NT2/D1 (cell line): ENCODE measurements around the gene DCTPP1.
A peak's percentile ranks its signal among the peaks of the same experiment; 100 is the strongest.

Source experiments
- DNase-seq: peaks from one replicate; pipeline ENCODE4 v3.0.0-alpha.2; 2011; ENCODE audit warnings: low read depth, low spot score
- H3K27me3 ChIP-seq: 2 replicates; pipeline ENCODE4 v1.6.0; 2011; ENCODE audit warnings: mild to moderate bottlenecking; ENCODE audit not compliant: insufficient read length, insufficient read depth
- H3K36me3 ChIP-seq: 2 replicates; pipeline ENCODE4 v1.6.1; 2011; ENCODE audit warnings: mild to moderate bottlenecking, low read length, mixed read lengths; ENCODE audit not compliant: insufficient read depth, insufficient read length
- H3K4me1 ChIP-seq: 2 replicates; pipeline ENCODE4 v1.5.1; 2011; ENCODE audit not compliant: insufficient read depth, insufficient read length
- H3K4me3 ChIP-seq: 2 replicates; pipeline ENCODE4 v1.5.1; 2011; ENCODE audit warnings: low read depth; ENCODE audit not compliant: insufficient read length
- H3K9ac ChIP-seq: 2 replicates; pipeline ENCODE4 v1.6.0; 2011; ENCODE audit warnings: low read depth; ENCODE audit not compliant: insufficient read length
- H3K9me3 ChIP-seq: 2 replicates; pipeline ENCODE4 v1.5.1; 2011; ENCODE audit warnings: mild to moderate bottlenecking, low read length; ENCODE audit not compliant: insufficient read depth
- SUZ12 ChIP-seq: IDR thresholded peaks from 2 replicates; pipeline ENCODE4 v1.6.1; 2011; ENCODE audit not compliant: insufficient read length, insufficient read depth; ENCODE audit errors: extremely low read depth
- YY1 ChIP-seq: IDR thresholded peaks from 2 replicates; pipeline ENCODE4 v1.6.1; 2011; ENCODE audit not compliant: insufficient read length, insufficient read depth
- ZNF274 ChIP-seq: IDR thresholded peaks from 2 replicates; pipeline ENCODE4 v1.6.1; 2011; ENCODE audit warnings: mild to moderate bottlenecking, low read depth, low read length

Gene DCTPP1

GRCh38 chr16:30445408-30446202 is 15.8 kb upstream of the DCTPP1 start, which contains the start of gene SEPHS2:
TSS of gene SEPHS2 (minus strand) at chr16:30445874. CDS start at chr16:30445727, 147 bp downstream.
- no peak for TF ChIP-seq ZNF274
- TF ChIP-seq SUZ12, result no peak
- no peaks in the 10 kb centered on the region for H3K27me3 ChIP-seq
- H3K4me1 ChIP-seq, result peaks cover 6% of the 10 kb centered on the region
- peak within 1 kb of the TSS; percentile 90 for H3K9ac ChIP-seq
- H3K9me3 ChIP-seq, result peaks cover 10% of the 10 kb centered on the region; the same call in 1 of the 2 replicates
- H3K36me3 ChIP-seq, result peaks cover 21% of the 10 kb centered on the region
- H3K4me3 ChIP-seq, result peak within 1 kb of the TSS; percentile 92
- DNase-seq, result peak; percentile 95

- peak overlapping the region; percentile 92 for H3K4me3 ChIP-seq
- H3K27me3 ChIP-seq, result no peaks in the 10 kb centered on the region
- H3K9me3 ChIP-seq, result peaks cover 10% of the 10 kb centered on the region; the same call in 1 of the 2 replicates
- H3K9ac ChIP-seq, result peak overlapping the region; percentile 90
- H3K4me1 ChIP-seq, result peaks cover 6% of the 10 kb centered on the region
- DNase-seq, result no peak
- peaks cover 21% of the 10 kb centered on the region for H3K36me3 ChIP-seq
- TF ChIP-seq SUZ12, result no peak
- TF ChIP-seq YY1, result no peak
- TF ChIP-seq ZNF274, result no peak
These were observed 15.2 kb upstream of the DCTPP1 start for GRCh38 chr16:30445149-30445407.

- TF ChIP-seq SUZ12 (no peak), YY1 (peak; percentile 28), ZNF274 (no peak)
- H3K36me3 ChIP-seq, result peaks cover 21% of the 10 kb centered on the region
- DNase-seq, result no peak
- peak overlapping the region; percentile 92 for H3K4me3 ChIP-seq
- peaks cover 6% of the 10 kb centered on the region for H3K4me1 ChIP-seq
- no peaks in the 10 kb centered on the region for H3K27me3 ChIP-seq
- H3K9ac ChIP-seq, result peak overlapping the region; percentile 90
- peaks cover 10% of the 10 kb centered on the region; the same call in 1 of the 2 replicates for H3K9me3 ChIP-seq
These were observed 14.7 kb upstream of the DCTPP1 start for GRCh38 chr16:30444231-30445148.

- Histone ChIP-seq H3K9ac (no peak overlapping the region), H3K4me3 (no peak overlapping the region), H3K9me3 (peaks cover 10% of the 10 kb centered on the region; the same call in 1 of the 2 replicates), H3K27me3 (no peaks in the 10 kb centered on the region), H3K36me3 (peaks cover 21% of the 10 kb centered on the region), H3K4me1 (peaks cover 6% of the 10 kb centered on the region)
- DNase-seq, result no peak
- no peak for TF ChIP-seq YY1
- no peak for TF ChIP-seq SUZ12
- TF ChIP-seq ZNF274, result no peak
These were observed 13.8 kb upstream of the DCTPP1 start for GRCh38 chr16:30443631-30444030.

- no peaks in the 10 kb centered on the region for H3K27me3 ChIP-seq
- H3K9ac ChIP-seq, result no peak overlapping the region
- H3K4me1 ChIP-seq, result peaks cover 5% of the 10 kb centered on the region
- H3K9me3 ChIP-seq, result peaks cover 9% of the 10 kb centered on the region; the same call in 1 of the 2 replicates
- H3K36me3 ChIP-seq, result peaks cover 19% of the 10 kb centered on the region
- TF ChIP-seq ZNF274, result no peak
- TF ChIP-seq YY1, result no peak
- no peak for TF ChIP-seq SUZ12
- DNase-seq, result no peak
- H3K4me3 ChIP-seq, result no peak overlapping the region
These were observed 10.0 kb upstream of the DCTPP1 start for GRCh38 chr16:30439720-30440348.

- H3K36me3 ChIP-seq, result peaks cover 9% of the 10 kb centered on the region
- no peak overlapping the region for H3K4me3 ChIP-seq
- no peaks in the 10 kb centered on the region for H3K4me1 ChIP-seq
- H3K9ac ChIP-seq, result no peak overlapping the region
- no peaks in the 10 kb centered on the region; the same call in 1 of the 2 replicates for H3K9me3 ChIP-seq
- TF ChIP-seq ZNF274, result no peak
- TF ChIP-seq YY1, result no peak
- no peak for TF ChIP-seq SUZ12
- DNase-seq, result no peak
- H3K27me3 ChIP-seq, result no peaks in the 10 kb centered on the region
These were observed 9.0 kb upstream of the DCTPP1 start for GRCh38 chr16:30438835-30439234.
